HFFc6 (cell line): ENCODE results near the gene TMEM63A. TPM values are rescaled to one million over a fixed set of nuclear protein-coding genes. Genes with fewer than 3 reads are reported as not detected.
"Not testable (repeated sequence)": the region's sequence is repeated elsewhere in the genome, so short reads cannot be mapped to it uniquely, and the experiment has no call there.

Experiments used
- DNase-seq: peaks from one replicate; pipeline ENCODE4 v3.0.0-alpha.2; 2018
- H3K27ac Mint-ChIP-seq: 2 replicates; pipeline ENCODE4 v1.8.0; 2020; ENCODE audit warnings: mild to moderate bottlenecking, mixed read lengths
- H3K27me3 Mint-ChIP-seq: 2 replicates; pipeline ENCODE4 v1.8.0; 2021; ENCODE audit warnings: mild to moderate bottlenecking, moderate library complexity, mixed read lengths; ENCODE audit not compliant: insufficient read depth
- H3K36me3 Mint-ChIP-seq: 2 replicates; pipeline ENCODE4 v1.8.0; 2021; ENCODE audit warnings: low read depth, mixed read lengths
- H3K4me1 Mint-ChIP-seq: 2 replicates; pipeline ENCODE4 v1.8.0; 2020; ENCODE audit warnings: low read depth, mixed read lengths
- H3K4me3 Mint-ChIP-seq: 2 replicates; pipeline ENCODE4 v1.8.0; 2020; ENCODE audit warnings: mild to moderate bottlenecking, moderate library complexity, mixed read lengths
- H3K9me3 Mint-ChIP-seq: 2 replicates; pipeline ENCODE4 v1.8.0; 2020; ENCODE audit warnings: mild to moderate bottlenecking, mixed read lengths
- CTCF ChIP-seq: fragments of 200-600 bp; sonication (generic); IDR thresholded peaks from 2 replicates; pipeline ENCODE4 v1.5.0; 2021; ENCODE audit warnings: antibody characterized with exemption, mild to moderate bottlenecking
- total RNA-seq, 6 experiments: library from RNA; stranded (reverse); fragmentation: NEBNext Ultra II Directional; extraction: Animal tissue kit (Norgen Biotek cat#: 25700); gene quantifications; 2 replicates in 1 of 6; 3 replicates in 5 of 6; pipeline ENCODE4 v1.2.3, GENCODE V29; 2021

The TMEM63A gene
- total RNA-seq, 6 experiments from 2014 or later = 18.9 to 29.1 (median 22.0) TPM

- H3K9me3 Mint-ChIP-seq = no peaks in the 10 kb centered on the region
- TF ChIP-seq CTCF = no peak
- H3K36me3 Mint-ChIP-seq = no peaks in the 10 kb centered on the region
- no peak for DNase-seq
- H3K27me3 Mint-ChIP-seq = peaks cover 2% of the 10 kb centered on the region
- no peak overlapping the region for H3K27ac Mint-ChIP-seq
- no peak overlapping the region for H3K4me3 Mint-ChIP-seq
- H3K4me1 Mint-ChIP-seq = no peaks in the 10 kb centered on the region
These were observed 42.0 kb downstream of the TMEM63A start for GRCh38 chr1:225840223-225840610.

GRCh38 chr1:225838793-225839192 is 43.4 kb downstream of the TMEM63A start:
- no peak overlapping the region for H3K4me3 Mint-ChIP-seq
- H3K27me3 Mint-ChIP-seq = peaks cover 2% of the 10 kb centered on the region
- no peak for DNase-seq
- H3K36me3 Mint-ChIP-seq = no peaks in the 10 kb centered on the region; the same call in 1 of the 2 replicates
- H3K27ac Mint-ChIP-seq = no peak overlapping the region
- no peaks in the 10 kb centered on the region for H3K9me3 Mint-ChIP-seq
- H3K4me1 Mint-ChIP-seq = no peaks in the 10 kb centered on the region
- TF ChIP-seq CTCF = no peak

- H3K27me3 Mint-ChIP-seq, H3K36me3 Mint-ChIP-seq, H3K4me1 Mint-ChIP-seq, H3K27ac Mint-ChIP-seq, H3K4me3 Mint-ChIP-seq, DNase-seq, H3K9me3 Mint-ChIP-seq: not testable (repeated sequence)
These were observed 45.9 kb downstream of the TMEM63A start for GRCh38 chr1:225836296-225836695.

- no peak overlapping the region for H3K27ac Mint-ChIP-seq
- peaks cover 2% of the 10 kb centered on the region; the same call in 1 of the 2 replicates for H3K27me3 Mint-ChIP-seq
- DNase-seq = no peak
- H3K36me3 Mint-ChIP-seq = peaks cover 4% of the 10 kb centered on the region; the same call in 1 of the 2 replicates
- H3K4me1 Mint-ChIP-seq = no peaks in the 10 kb centered on the region
- H3K4me3 Mint-ChIP-seq = no peak overlapping the region
- TF ChIP-seq CTCF = no peak
- H3K9me3 Mint-ChIP-seq = no peaks in the 10 kb centered on the region
These were observed 46.3 kb downstream of the TMEM63A start for GRCh38 chr1:225835856-225836255.

GRCh38 chr1:225834417-225835329 is 47.5 kb downstream of the TMEM63A start:
- Mint-ChIP-seq H3K27ac (no peak overlapping the region), H3K27me3 (peaks cover 1% of the 10 kb centered on the region; the same call in 1 of the 2 replicates), H3K4me3 (no peak overlapping the region), H3K36me3 (peaks cover 4% of the 10 kb centered on the region; the same call in 1 of the 2 replicates), H3K4me1 (no peaks in the 10 kb centered on the region), H3K9me3 (no peaks in the 10 kb centered on the region)
- no peak for DNase-seq
- TF ChIP-seq CTCF = no peak

GRCh38 chr1:225830841-225831240 is 51.3 kb downstream of the TMEM63A start:
- Mint-ChIP-seq H3K9me3 (no peaks in the 10 kb centered on the region), H3K27me3 (no peaks in the 10 kb centered on the region; the same call in 1 of the 2 replicates), H3K4me3 (no peak overlapping the region), H3K27ac (no peak overlapping the region), H3K36me3 (peaks cover 4% of the 10 kb centered on the region; the same call in 1 of the 2 replicates), H3K4me1 (no peaks in the 10 kb centered on the region)
- no peak for TF ChIP-seq CTCF
- no peak for DNase-seq
